ENCODE data around the gene CDH24. TPM values are rescaled to one million over a fixed set of nuclear protein-coding genes. Genes with fewer than 3 reads are reported as not detected.

The CDH24 gene
- polyA plus RNA-seq, 2 of the 4 experiments (the other 2 are of a cell fraction): 4.8 to 5.1 TPM

DNA sequence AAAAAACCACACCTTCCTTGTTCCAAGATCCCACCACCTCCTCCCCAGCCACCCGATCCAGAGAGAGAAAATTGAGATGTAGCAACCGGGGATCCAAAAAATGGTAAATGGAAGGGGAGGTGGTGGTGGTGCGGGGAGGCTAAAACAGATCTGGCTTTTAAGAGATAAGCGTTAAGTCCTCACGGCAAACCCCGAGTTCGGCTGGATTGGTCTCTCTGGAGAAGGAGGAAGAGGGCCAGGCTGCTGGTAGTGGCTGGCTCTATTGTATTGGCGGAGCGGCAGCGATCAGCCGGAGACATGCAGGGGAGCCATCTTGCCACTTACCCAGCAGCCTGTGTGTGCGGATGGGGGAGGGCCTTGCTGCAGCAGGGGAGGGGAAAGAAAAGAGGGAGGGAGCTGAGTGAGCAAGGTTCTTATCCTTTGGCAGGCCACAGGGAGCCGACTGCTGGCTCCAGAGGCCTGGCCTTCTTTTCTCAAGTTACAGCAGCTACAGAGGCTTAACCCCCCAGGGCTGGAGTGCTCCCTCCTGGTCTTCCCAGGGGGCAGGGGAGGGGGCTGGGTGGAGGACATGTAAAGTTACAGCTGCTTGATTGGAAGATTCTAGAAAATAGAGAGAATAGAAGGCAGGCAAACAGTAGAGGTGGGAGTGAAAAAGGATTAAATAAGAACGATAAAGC, 14.1 kb upstream of the CDH24 start (continued):
- TF ChIP-seq HMGXB4 (CRISPR knock-in tag; IDR thresholded peaks at IDR 0.05; ENCODE audit: borderline replicate concordance): no peak
- TF ChIP-seq ZNF302 (CRISPR knock-in tag; IDR thresholded peaks at IDR 0.05): no peak
- no peak for TF ChIP-seq RNF2 (IDR thresholded peaks at IDR 0.05; ENCODE audit: borderline replicate concordance, low read depth)
- no peak for TF ChIP-seq ESRRA (IDR thresholded peaks at IDR 0.05; ENCODE audit: borderline replicate concordance, low read length)
- TF ChIP-seq ZSCAN20 (CRISPR knock-in tag; IDR thresholded peaks at IDR 0.05): no peak
- peak; percentile 85 for TF ChIP-seq POLR2A (IDR thresholded peaks at IDR 0.05; ENCODE audit: low read length)
- TF ChIP-seq MYC (IDR thresholded peaks at IDR 0.05; ENCODE audit: borderline replicate concordance, low read length): no peak
- no peak for TF ChIP-seq HDAC2 (IDR thresholded peaks at IDR 0.05)
- TF ChIP-seq ZFP36 (IDR thresholded peaks at IDR 0.05; ENCODE audit: borderline replicate concordance, partially characterized antibody): no peak
- no peak for TF ChIP-seq RFX5 (IDR thresholded peaks at IDR 0.05)
- no peak for TF ChIP-seq JUNB (IDR thresholded peaks at IDR 0.05)
- no peak for TF ChIP-seq FOXS1 (CRISPR knock-in tag; IDR thresholded peaks at IDR 0.05)
- TF ChIP-seq HOXB13 (CRISPR knock-in tag; IDR thresholded peaks at IDR 0.05; ENCODE audit: low read depth): no peak
- no peak for TF ChIP-seq CHD4 (IDR thresholded peaks at IDR 0.05; ENCODE audit: borderline replicate concordance)
- TF ChIP-seq FOSL2 (IDR thresholded peaks at IDR 0.05): no peak
- no peak for TF ChIP-seq FOSL2 (CRISPR knock-in tag; IDR thresholded peaks at IDR 0.05)
- peak; percentile 92 for TF ChIP-seq KDM5A (IDR thresholded peaks at IDR 0.05)
- TF ChIP-seq SMC3 (IDR thresholded peaks at IDR 0.05): no peak
- no peak for TF ChIP-seq PBX3 (IDR thresholded peaks at IDR 0.05)
- TF ChIP-seq RCOR1 (IDR thresholded peaks at IDR 0.05; ENCODE audit: low read depth, low read length): no peak
- peak; percentile 79; the same call in 1 of the 2 replicates for TF ChIP-seq POLR2AphosphoS2 (conservative IDR thresholded peaks at IDR 0.05; ENCODE audit: low read length)
- TF ChIP-seq, protein P1, sequence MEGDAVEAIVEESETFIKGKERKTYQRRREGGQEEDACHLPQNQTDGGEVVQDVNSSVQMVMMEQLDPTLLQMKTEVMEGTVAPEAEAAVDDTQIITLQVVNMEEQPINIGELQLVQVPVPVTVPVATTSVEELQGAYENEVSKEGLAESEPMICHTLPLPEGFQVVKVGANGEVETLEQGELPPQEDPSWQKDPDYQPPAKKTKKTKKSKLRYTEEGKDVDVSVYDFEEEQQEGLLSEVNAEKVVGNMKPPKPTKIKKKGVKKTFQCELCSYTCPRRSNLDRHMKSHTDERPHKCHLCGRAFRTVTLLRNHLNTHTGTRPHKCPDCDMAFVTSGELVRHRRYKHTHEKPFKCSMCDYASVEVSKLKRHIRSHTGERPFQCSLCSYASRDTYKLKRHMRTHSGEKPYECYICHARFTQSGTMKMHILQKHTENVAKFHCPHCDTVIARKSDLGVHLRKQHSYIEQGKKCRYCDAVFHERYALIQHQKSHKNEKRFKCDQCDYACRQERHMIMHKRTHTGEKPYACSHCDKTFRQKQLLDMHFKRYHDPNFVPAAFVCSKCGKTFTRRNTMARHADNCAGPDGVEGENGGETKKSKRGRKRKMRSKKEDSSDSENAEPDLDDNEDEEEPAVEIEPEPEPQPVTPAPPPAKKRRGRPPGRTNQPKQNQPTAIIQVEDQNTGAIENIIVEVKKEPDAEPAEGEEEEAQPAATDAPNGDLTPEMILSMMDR (IDR thresholded peaks at IDR 0.05): no peak
- TF ChIP-seq NR3C1 (IDR thresholded peaks at IDR 0.05): no peak
- TF ChIP-seq, protein P2, sequence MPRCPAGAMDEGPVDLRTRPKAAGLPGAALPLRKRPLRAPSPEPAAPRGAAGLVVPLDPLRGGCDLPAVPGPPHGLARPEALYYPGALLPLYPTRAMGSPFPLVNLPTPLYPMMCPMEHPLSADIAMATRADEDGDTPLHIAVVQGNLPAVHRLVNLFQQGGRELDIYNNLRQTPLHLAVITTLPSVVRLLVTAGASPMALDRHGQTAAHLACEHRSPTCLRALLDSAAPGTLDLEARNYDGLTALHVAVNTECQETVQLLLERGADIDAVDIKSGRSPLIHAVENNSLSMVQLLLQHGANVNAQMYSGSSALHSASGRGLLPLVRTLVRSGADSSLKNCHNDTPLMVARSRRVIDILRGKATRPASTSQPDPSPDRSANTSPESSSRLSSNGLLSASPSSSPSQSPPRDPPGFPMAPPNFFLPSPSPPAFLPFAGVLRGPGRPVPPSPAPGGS (IDR thresholded peaks at IDR 0.05): peak; percentile 75; the same call in 2 of the 3 replicates
- TF ChIP-seq, protein P3, sequence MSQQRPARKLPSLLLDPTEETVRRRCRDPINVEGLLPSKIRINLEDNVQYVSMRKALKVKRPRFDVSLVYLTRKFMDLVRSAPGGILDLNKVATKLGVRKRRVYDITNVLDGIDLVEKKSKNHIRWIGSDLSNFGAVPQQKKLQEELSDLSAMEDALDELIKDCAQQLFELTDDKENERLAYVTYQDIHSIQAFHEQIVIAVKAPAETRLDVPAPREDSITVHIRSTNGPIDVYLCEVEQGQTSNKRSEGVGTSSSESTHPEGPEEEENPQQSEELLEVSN (IDR thresholded peaks at IDR 0.05; ENCODE audit: borderline replicate concordance, low read depth): no peak
- TF ChIP-seq, protein P4, sequence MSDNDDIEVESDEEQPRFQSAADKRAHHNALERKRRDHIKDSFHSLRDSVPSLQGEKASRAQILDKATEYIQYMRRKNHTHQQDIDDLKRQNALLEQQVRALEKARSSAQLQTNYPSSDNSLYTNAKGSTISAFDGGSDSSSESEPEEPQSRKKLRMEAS (IDR thresholded peaks at IDR 0.05): peak; percentile 48; the same call in 1 of the 2 replicates
- no peak for TF ChIP-seq TFCP2L1 (CRISPR knock-in tag; IDR thresholded peaks at IDR 0.05)
- no peak for TF ChIP-seq TP53 (CRISPR knock-in tag; IDR thresholded peaks at IDR 0.05)
- TF ChIP-seq HEYL (CRISPR knock-in tag; IDR thresholded peaks at IDR 0.05): no peak
- TF ChIP-seq MAFK (IDR thresholded peaks at IDR 0.05; ENCODE audit: partially characterized antibody): peak; percentile 18
- no peak for TF ChIP-seq BHLHE40 (IDR thresholded peaks at IDR 0.05; ENCODE audit: low read depth, low read length)
- TF ChIP-seq KDM1A (IDR thresholded peaks at IDR 0.05; ENCODE audit: low read depth): no peak
- TF ChIP-seq RARB (CRISPR knock-in tag; IDR thresholded peaks at IDR 0.05): no peak
- no peak for TF ChIP-seq CBX8 (IDR thresholded peaks at IDR 0.05)
- TF ChIP-seq JUN (IDR thresholded peaks at IDR 0.05): peak; percentile 74 to 85; a peak in 3 of 5 replicates
- TF ChIP-seq PHF8 (IDR thresholded peaks at IDR 0.05; ENCODE audit: borderline replicate concordance, low read depth): no peak
- TF ChIP-seq GATA3 (IDR thresholded peaks at IDR 0.05; ENCODE audit: borderline replicate concordance): no peak
- no peak for TF ChIP-seq NPAS2 (CRISPR knock-in tag; IDR thresholded peaks at IDR 0.05; ENCODE audit: borderline replicate concordance)
- no peak for TF ChIP-seq EP300 (IDR thresholded peaks at IDR 0.05)
- TF ChIP-seq RAD21 (conservative IDR thresholded peaks at IDR 0.05 in 1 of 2, IDR thresholded peaks at IDR 0.05 in 1 of 2): no peak

Data from A549 (cell line).